GM10266 (cell line): Measurements from ENCODE around the gene CLCN1.
"Not testable (repeated sequence)": the region's sequence is repeated elsewhere in the genome, so short reads cannot be mapped to it uniquely, and the experiment has no call there.

Experiments used
- DNase-seq: peaks from one replicate; pipeline ENCODE4 v3.0.0; 2012; ENCODE audit errors: extremely low spot score
- CTCF ChIP-seq: IDR thresholded peaks from 2 replicates; pipeline ENCODE4 v1.5.1; 2012; ENCODE audit warnings: mild to moderate bottlenecking, low read depth; ENCODE audit not compliant: control insufficient read depth, insufficient read depth; ENCODE audit errors: missing control alignments

Gene CLCN1

GRCh38 chr7:143390773-143391317 is 74.9 kb downstream of the CLCN1 start:
- DNase-seq: no peak
- no peak for TF ChIP-seq CTCF

GRCh38 chr7:143391462-143392404 is 75.8 kb downstream of the CLCN1 start:
- TF ChIP-seq CTCF: no peak
- no peak for DNase-seq

- DNase-seq: not testable (repeated sequence)
Observed at GRCh38 chr7:143392427-143392826, 76.5 kb downstream of the CLCN1 start.

GRCh38 chr7:143392875-143393266 is 77.0 kb downstream of the CLCN1 start:
- no peak for TF ChIP-seq CTCF
- no peak for DNase-seq

- DNase-seq: no peak
- TF ChIP-seq CTCF: no peak
Observed at GRCh38 chr7:143393267-143394041, 77.5 kb downstream of the CLCN1 start.

GRCh38 chr7:143394068-143394467 is 78.2 kb downstream of the CLCN1 start:
- TF ChIP-seq CTCF: no peak
- no peak for DNase-seq

GRCh38 chr7:143394777-143395176 is 78.9 kb downstream of the CLCN1 start:
- no peak for DNase-seq

More at GRCh38 chr7:143394777-143395176, 78.9 kb downstream of the CLCN1 start:
- no peak for TF ChIP-seq CTCF
